WI38 (cell line): ENCODE data around the gene SETX.

Experiments
- H3K4me3 ChIP-seq: 2 replicates; pipeline ENCODE4 v1.5.1; 2011; ENCODE audit warnings: low read depth, mild to moderate bottlenecking, control low read depth, low read length
- CTCF ChIP-seq: IDR thresholded peaks from 2 replicates; pipeline ENCODE4 v1.5.1; 2012; ENCODE audit warnings: low read depth, mild to moderate bottlenecking, control low read depth, low read length

The SETX gene

GRCh38 chr9:132328580-132328979 is 26.2 kb downstream of the SETX start:
- H3K4me3 ChIP-seq = no peak overlapping the region
- TF ChIP-seq CTCF = no peak

DNA sequence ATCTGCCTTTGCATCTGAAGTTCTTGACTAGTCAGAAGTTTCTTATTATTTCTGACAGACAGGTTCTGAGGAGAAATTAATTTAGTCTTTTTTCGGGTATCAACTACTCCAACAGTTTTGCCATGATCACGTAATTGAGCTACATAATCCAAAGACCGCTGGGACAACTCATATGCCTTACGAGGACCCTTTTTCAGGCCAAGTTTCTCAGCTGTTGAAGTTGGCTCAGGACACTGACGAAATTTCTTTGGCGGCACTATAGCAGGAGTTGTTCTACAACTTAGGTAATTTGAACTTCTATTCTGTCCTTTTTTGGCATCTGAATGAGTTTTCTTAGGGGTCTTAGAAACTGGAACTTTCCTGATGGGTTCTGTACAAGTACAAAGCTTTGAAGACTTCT is 27.2 kb downstream of the SETX start:
- TF ChIP-seq CTCF = no peak
- H3K4me3 ChIP-seq = no peak overlapping the region

GRCh38 chr9:132324425-132324824 is 30.4 kb downstream of the SETX start:
- H3K4me3 ChIP-seq = no peak overlapping the region
- TF ChIP-seq CTCF = no peak

- H3K4me3 ChIP-seq = no peak overlapping the region
- no peak for TF ChIP-seq CTCF
Measured at GRCh38 chr9:132319421-132320110, 35.2 kb downstream of the SETX start.

- no peak for TF ChIP-seq CTCF
- H3K4me3 ChIP-seq = no peak overlapping the region
Measured at GRCh38 chr9:132312873-132313272, 41.9 kb downstream of the SETX start.

- TF ChIP-seq CTCF = no peak
- H3K4me3 ChIP-seq = no peak overlapping the region
Measured at GRCh38 chr9:132312426-132312825, 42.4 kb downstream of the SETX start.

DNA sequence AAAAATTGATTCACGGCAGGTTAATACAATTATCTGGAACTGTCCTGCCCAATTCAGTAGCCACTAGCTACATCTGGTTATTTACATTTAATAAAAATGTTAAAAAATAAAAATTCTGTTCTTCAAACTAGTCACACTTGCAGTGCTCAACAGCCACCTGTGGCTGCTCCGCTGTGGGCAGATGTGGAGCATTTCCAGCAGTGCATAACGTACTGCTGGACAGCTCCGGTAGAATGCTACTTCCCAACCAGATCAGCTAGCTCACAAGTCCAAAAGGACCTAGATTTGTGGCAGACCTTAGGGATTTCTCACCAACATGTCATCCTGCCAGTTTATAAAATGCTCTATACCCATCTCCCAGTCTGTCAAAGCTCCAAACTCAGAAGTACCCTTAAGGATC is 42.8 kb downstream of the SETX start:
- no peak overlapping the region for H3K4me3 ChIP-seq
- no peak for TF ChIP-seq CTCF
